ENCODE measurements around the gene PBX3.

The PBX3 gene

DNA sequence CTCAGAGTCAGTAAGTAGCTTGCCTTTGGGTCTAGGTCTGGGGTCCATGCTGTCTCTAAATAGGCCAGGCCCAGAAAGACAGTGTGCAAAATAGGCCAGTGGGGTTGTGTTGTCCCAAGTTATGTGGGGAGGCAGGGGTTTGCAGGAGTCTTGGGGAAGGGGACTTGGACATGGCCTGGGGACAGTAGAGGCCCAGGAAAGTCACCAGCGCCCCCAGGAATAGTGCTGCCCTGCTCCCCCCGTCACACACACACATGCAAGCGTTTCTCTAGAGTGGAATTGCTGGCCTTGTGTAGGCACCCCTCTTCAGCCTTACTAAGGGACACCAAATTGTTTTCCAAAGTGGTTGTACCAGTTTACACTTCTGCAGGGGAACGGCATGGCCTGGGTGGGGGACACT is 227.5 kb downstream of the PBX3 start:
- DNase-seq (ENCODE audit: low read depth), result no peak

GRCh38 chr9:125977223-125977622 is 230.1 kb downstream of the PBX3 start:
- DNase-seq (ENCODE audit: low read depth), result no peak

GRCh38 chr9:125979383-125979782 is 232.2 kb downstream of the PBX3 start:
- DNase-seq (ENCODE audit: low read depth), result no peak

DNA sequence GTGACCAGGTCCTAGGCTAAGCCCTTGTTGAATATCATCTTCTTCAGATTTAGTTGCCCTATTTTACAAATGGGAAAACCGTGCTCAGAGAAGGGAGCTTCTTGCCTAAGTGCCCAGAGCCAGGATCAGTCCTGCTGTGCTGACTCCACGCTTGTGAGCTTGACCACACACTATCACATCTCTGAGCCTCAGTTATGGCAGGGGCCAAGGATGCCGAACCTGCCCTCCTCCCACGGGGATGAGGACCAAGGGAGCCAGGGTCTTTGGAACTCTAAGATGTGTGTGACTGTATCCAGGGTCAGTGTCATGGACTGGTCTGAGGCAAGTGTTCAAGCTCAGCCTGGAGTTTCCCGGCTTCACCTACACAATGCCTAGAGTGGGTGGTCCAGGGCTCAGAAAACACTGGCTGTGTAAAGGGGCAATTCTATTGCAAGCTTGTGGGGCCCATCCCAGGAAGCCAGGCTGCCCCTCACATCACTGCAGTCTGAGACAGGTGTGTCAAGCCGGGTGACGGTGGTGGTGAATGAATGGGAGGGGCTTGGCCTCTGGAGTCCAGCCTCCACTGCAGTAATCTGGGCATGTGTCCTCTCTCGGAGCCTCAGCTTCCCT is 235.7 kb downstream of the PBX3 start:
- no peak for DNase-seq (ENCODE audit: low read depth)

GRCh38 chr9:125983681-125984080 is 236.5 kb downstream of the PBX3 start:
- DNase-seq (ENCODE audit: low read depth), result no peak

GRCh38 chr9:125984461-125984860 is 237.3 kb downstream of the PBX3 start:
- no peak for DNase-seq (ENCODE audit: low read depth)

- DNase-seq (ENCODE audit: low read depth), result no peak
Observed at GRCh38 chr9:125985142-125985997, 238.2 kb downstream of the PBX3 start.

- DNase-seq (ENCODE audit: low read depth), result no peak
Observed at GRCh38 chr9:125985998-125986655, 239.0 kb downstream of the PBX3 start.

DNA sequence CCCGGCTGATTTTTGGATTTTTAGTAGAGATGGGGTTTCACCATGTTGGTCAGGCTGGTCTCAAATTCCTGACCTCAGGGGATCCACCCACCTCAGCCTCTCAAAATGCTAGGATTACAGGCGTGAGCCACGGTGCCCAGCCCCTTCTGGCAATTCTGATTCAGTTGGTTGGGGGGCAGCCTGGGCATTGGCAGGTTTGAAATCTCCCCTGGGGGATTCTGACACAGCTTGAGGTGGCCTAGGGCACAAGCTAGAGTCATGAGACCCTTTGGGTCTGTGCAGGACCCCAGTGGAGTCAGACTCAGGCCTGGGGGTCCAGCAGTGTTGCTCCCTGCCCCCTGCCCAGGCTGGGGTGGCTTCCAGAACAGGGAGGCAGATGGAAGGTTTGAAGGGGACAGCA is 239.8 kb downstream of the PBX3 start:
- no peak for DNase-seq (ENCODE audit: low read depth)

DNA sequence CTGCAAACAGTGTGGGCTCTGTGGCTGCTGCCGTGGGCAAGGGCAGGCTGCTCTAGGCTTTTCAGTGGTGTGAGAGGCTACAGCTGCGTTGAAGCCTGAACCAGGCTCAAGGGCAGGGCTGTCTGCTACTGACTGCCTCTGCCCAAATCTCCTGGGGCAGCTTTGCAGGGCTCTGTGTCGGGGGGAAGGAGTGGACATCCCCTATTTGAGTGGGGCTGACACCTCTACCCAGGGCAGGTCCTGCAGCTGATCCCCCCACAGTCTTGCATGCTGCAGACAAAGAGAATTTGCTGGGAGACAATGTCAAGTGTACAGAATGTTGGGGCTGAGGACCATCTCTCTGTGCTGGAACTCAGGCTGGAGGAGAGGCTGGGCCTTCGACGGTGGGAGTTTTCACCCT is 240.2 kb downstream of the PBX3 start:
- DNase-seq (ENCODE audit: low read depth), result no peak

DNA sequence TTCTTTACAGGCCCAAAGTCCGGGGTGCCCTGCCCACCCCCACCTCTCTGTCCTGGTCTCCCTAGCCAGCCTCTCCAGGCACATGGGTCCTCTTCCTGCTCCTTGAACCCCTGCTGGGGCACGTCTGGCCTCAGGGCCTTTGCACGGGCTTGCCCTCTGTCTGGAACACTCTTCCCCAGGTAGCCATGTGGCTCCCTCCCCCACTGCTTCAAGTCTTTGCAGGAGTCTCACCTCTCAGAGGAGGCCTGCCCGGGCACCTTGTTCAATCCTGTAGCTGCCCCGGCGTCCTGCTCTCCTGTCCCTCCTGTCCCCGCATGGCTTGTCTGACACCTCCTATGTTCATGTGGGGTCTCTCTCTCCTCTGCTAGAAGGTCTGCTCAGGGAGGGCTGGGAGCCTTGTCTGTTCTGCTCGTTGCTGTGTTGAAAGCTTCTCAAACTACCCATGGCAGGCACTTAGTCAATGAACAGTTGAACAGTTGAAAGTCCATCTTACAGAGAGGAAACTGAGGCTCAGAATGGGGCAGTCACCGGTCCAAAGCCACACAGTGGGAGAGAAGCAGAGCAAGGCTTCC is 241.4 kb downstream of the PBX3 start:
- DNase-seq (ENCODE audit: low read depth), result no peak

DNA sequence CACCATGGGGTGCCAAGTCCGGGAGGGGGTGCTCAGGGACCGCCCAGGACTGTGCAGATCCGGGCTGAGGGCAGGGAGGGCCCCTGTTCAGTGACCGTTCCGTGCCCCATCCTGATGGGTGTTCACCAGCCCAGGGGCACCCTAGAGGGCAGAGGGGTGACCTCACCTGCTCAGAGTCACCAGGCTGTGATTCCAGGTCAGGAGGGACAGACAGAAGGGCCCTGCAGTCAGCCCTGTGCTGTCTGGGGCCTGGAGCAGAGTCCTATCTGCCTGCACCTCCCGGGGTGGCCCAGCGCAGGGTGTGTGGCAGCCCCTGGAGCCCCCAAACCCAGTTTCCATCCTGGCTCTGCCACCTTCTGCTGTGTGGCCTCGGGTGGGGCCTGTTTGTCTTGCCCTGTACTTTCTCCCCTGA is 241.9 kb downstream of the PBX3 start:
- no peak for DNase-seq (ENCODE audit: low read depth)

DNA sequence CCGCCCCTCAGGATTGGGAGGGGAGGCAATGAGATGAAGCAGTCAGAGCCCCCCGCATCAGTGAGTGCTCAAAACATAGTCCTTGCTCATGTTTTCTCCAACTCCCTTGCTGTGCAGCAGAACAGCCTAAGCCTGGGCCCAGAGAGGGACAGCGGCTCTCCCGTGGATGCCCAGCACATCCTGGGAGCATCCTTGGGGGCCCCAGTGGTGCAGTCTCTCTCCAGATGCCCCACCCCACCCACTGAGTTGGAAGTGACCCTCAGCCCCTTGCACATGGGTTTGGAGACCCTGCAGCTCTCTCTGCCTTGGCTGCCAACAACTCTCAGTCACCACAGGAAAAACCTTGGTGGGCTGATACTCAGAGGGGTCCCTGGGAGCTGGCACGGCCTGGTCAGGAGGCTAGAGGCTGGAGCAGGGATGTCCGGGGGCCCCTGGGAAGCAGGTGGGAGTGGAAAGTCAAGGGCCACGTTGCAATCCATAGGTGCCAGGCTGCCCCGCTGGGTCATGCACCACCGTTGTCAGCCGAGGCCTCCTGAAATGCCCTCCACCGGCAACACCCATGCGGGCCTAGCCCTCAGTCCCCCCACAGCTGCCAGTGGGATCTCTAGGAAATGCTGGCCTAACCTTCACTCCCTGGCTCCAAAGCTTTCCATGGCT is 242.5 kb downstream of the PBX3 start:
- DNase-seq (ENCODE audit: low read depth), result no peak

GRCh38 chr9:125990186-125990792 is 243.1 kb downstream of the PBX3 start:
- DNase-seq (ENCODE audit: low read depth), result no peak

GRCh38 chr9:125990793-125991220 is 243.6 kb downstream of the PBX3 start:
- no peak for DNase-seq (ENCODE audit: low read depth)

- no peak for DNase-seq (ENCODE audit: low read depth)
Observed at GRCh38 chr9:125991886-125992529, 244.8 kb downstream of the PBX3 start.

DNA sequence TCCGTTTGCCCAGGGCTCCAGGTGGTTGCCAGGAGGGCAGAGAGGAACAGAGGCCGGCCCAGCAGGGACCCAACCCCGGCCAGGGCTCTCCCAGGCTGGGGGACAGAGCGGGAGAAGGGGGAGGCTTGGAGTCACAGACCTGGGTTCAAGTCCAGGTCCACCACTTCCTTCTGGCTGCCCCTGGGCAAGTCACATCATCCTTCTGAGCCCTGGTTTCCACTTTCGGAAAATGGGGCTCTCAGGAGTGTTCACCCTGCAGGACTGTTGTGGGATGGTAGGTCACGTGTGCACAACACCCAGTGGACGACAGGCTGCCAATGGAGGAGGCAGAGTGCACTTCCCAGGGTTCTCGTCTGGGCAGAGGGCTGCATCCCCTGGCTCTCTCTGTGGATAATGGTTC is 245.4 kb downstream of the PBX3 start:
- DNase-seq (ENCODE audit: low read depth), result no peak

DNA sequence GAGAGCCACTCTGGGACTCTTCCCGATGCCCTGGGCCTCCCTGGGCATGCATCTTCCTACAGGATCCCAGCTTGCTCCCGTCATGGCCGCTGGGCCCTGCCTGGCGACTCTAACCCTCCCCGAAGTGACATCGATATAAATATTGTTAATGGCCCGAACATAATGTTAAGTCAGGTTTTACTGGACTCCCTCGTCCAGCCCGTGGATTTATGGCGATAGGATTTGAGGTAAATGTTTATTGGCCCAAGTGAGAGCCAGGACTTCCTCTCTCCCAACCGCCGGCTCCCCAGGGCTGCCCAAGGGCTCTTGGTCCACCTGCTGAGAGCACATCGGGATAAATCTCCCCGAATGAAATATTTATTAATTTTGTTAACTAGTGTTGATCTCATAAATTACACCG is 246.3 kb downstream of the PBX3 start:
- no peak for DNase-seq (ENCODE audit: low read depth)

GRCh38 chr9:125994066-125994943 is 247.1 kb downstream of the PBX3 start:
- DNase-seq (ENCODE audit: low read depth), result no peak

GRCh38 chr9:125995006-125995405 is 247.8 kb downstream of the PBX3 start:
- DNase-seq (ENCODE audit: low read depth), result no peak

Data from activated T-cell treated with anti-CD3 and anti-CD28 coated beads for 1 hour (primary cell).